HCT116 (cell line): Measurements from ENCODE around the gene CPLX3.

Experiments
- CTCF ChIP-seq, 3 experiments: fragments of 200-600 bp in 1 of 3; sonication (generic) in 1 of 3; IDR thresholded peaks in 2 of 3; conservative IDR thresholded peaks in 1 of 3; 2 replicates each; pipeline ENCODE4 v1.5.1; 2012 to 2017; ENCODE audit warnings: low read depth in 2 of 3, low read length in 2 of 3, antibody characterized with exemption in 1 of 3, borderline replicate concordance in 1 of 3, control low read depth in 1 of 3, mild to moderate bottlenecking in 1 of 3, mixed read lengths in 1 of 3, mixed run types in 1 of 3, moderate library complexity in 1 of 3; ENCODE audit not compliant: insufficient read depth in 1 of 3
- ELF1 ChIP-seq: IDR thresholded peaks from 2 replicates; pipeline ENCODE4 v1.6.1; 2012; ENCODE audit warnings: low read depth, borderline replicate concordance
- MAX ChIP-seq: IDR thresholded peaks from 2 replicates; pipeline ENCODE4 v1.6.1; 2012
- POLR2A ChIP-seq: IDR thresholded peaks from 2 replicates; pipeline ENCODE4 v1.7.0; 2011; ENCODE audit warnings: borderline replicate concordance; ENCODE audit not compliant: insufficient read depth, insufficient read length; ENCODE audit errors: extremely low read depth
- POLR2AphosphoS5 ChIP-seq: IDR thresholded peaks from 2 replicates; pipeline ENCODE4 v1.6.1; 2011; ENCODE audit warnings: mild to moderate bottlenecking, low read depth, low read length, moderate library complexity
- RAD21 ChIP-seq: IDR thresholded peaks from 2 replicates; pipeline ENCODE4 v1.6.1; 2012; ENCODE audit warnings: low read depth, mild to moderate bottlenecking
- REST ChIP-seq: IDR thresholded peaks from 2 replicates; pipeline ENCODE4 v1.6.1; 2012; ENCODE audit warnings: low read depth
- SRF ChIP-seq: IDR thresholded peaks from 2 replicates; pipeline ENCODE4 v1.6.1; 2012; ENCODE audit warnings: low read depth
- YY1 ChIP-seq: IDR thresholded peaks from 2 replicates; pipeline ENCODE4 v1.6.1; 2011; ENCODE audit warnings: low read length, low read depth, moderate library complexity, mild to moderate bottlenecking; ENCODE audit not compliant: insufficient replicate concordance; ENCODE audit errors: extremely low read depth
- ZFX ChIP-seq: fragments of 450-650 bp; IDR thresholded peaks from 2 replicates; pipeline ENCODE4 v1.6.1; 2017
- ZNF274 ChIP-seq: fragments of 200-500 bp; sonication (Bioruptor generic); IDR thresholded peaks from 2 replicates; pipeline ENCODE4 v1.6.1; 2014; ENCODE audit warnings: mild to moderate bottlenecking, low read depth, low read length, inconsistent platforms

- TF ChIP-seq POLR2A = no peak
- TF ChIP-seq CTCF (IDR thresholded peaks at IDR 0.05 in 2 of 3, conservative IDR thresholded peaks at IDR 0.05 in 1 of 3; ENCODE audit: borderline replicate concordance in 1 of 3, insufficient read depth in 1 of 3, low read depth in 2 of 3, low read length in 2 of 3) = no peak
- TF ChIP-seq ZNF274 = no peak
- TF ChIP-seq RAD21 = no peak
- no peak for TF ChIP-seq POLR2AphosphoS5
- TF ChIP-seq ELF1 = no peak
- TF ChIP-seq REST = no peak
- no peak; the same call in 1 of the 2 replicates for TF ChIP-seq ZFX
- no peak for TF ChIP-seq SRF
- no peak for TF ChIP-seq YY1
- no peak for TF ChIP-seq MAX
These were observed 6.4 kb upstream of the CPLX3 start for GRCh38 chr15:74820056-74820455.
